K562 (cell line): Measurements from ENCODE around the gene PHLDB1. TPM values are rescaled to one million over a fixed set of nuclear protein-coding genes. Genes with fewer than 3 reads are reported as not detected.
A peak's percentile ranks its signal among the peaks of the same experiment; 100 is the strongest.

Source experiments
- BCOR ChIP-seq: fragments of 450-650 bp; IDR thresholded peaks from 2 replicates; pipeline ENCODE4 v1.6.1; 2016
- MYC ChIP-seq, 2 experiments: fragments of 250-450 bp in 1 of 2; sonication (Bioruptor Pico) in 1 of 2; IDR thresholded peaks; 2 replicates each; pipeline versions ENCODE4 v1.5.1 to v1.6.1; 2012 to 2021; ENCODE audit warnings: low read depth in 2 of 2, borderline replicate concordance in 1 of 2, improper control_type of control experiment in 1 of 2, low read length in 1 of 2, mild to moderate bottlenecking in 1 of 2, moderate library complexity in 1 of 2
- NCOA1 ChIP-seq: fragments of 450-650 bp; IDR thresholded peaks from 2 replicates; pipeline ENCODE4 v1.6.1; 2016; ENCODE audit warnings: low read depth
- SMARCA4 ChIP-seq: fragments of 450-650 bp; IDR thresholded peaks from 2 replicates; pipeline ENCODE4 v1.6.1; 2016
- ZFP30 ChIP-seq: fragments of 250-450 bp; sonication (Bioruptor Pico); IDR thresholded peaks from 2 replicates; pipeline ENCODE4 v1.8.0; 2022; ENCODE audit warnings: moderate library complexity, mild to moderate bottlenecking, inconsistent platforms, borderline replicate concordance
- ZNF217 ChIP-seq: sonication (generic); formaldehyde crosslinking; IDR thresholded peaks from 2 replicates; pipeline ENCODE4 v1.8.0; 2022; ENCODE audit warnings: mild to moderate bottlenecking, missing genetic modification reagents
- ZNF232 ChIP-seq: sonication (generic); formaldehyde crosslinking; IDR thresholded peaks from 2 replicates; pipeline ENCODE4 v1.8.0; 2022; ENCODE audit warnings: mild to moderate bottlenecking, missing genetic modification reagents
- ZNF384 ChIP-seq: IDR thresholded peaks from 2 replicates; pipeline ENCODE4 v1.6.1; 2012; ENCODE audit warnings: low read depth, low read length, improper control_type of control experiment
- polyA plus RNA-seq, 8 experiments: library from polyadenylated mRNA; depleted of rRNA in 4 of 8; stranded (reverse) in 5 of 8; unstranded in 3 of 8; fragments of >200 nt; fragmentation: Nextera tagmentation in 2 of 8; fragmentation: Illumina TruSeq in 1 of 8; extraction: Ambion mirVana in 2 of 8; extraction: Trizol in 1 of 8; gene quantifications; 2 replicates each; pipeline versions ENCODE4 v1.2.1 to v1.2.3, GENCODE V29; 2011 to 2014; ENCODE audit warnings: inconsistent platforms in 1 of 8, missing spikeins in 1 of 8
- total RNA-seq, 7 experiments: library from RNA; depleted of rRNA in 6 of 7; stranded (reverse); fragments of >200 nt in 6 of 7; fragmentation: Illumina TruSeq in 2 of 7; extraction: Trizol in 2 of 7; gene quantifications; 2 replicates each; pipeline versions ENCODE4 v1.2.1 to v1.2.3, GENCODE V29; 2011 to 2021; ENCODE audit warnings: low replicate concordance in 1 of 7
- TF ChIP-seq, protein P1 (sequence below): fragments of 450-650 bp; IDR thresholded peaks from 2 replicates; pipeline ENCODE4 v1.6.1; 2017; ENCODE audit warnings: antibody characterized with exemption, mild to moderate bottlenecking
- TF ChIP-seq, protein P2 (sequence below): fragments of 250-450 bp; sonication (Bioruptor Pico); IDR thresholded peaks from 2 replicates; pipeline ENCODE4 v1.4.0; 2020
- TF ChIP-seq, protein P3 (sequence below): fragments of 450-650 bp; formaldehyde crosslinking; conservative IDR thresholded peaks from 2 replicates; pipeline ENCODE4 v1.4.0; 2022; ENCODE audit warnings: mild to moderate bottlenecking, missing genetic modification characterization
- TF ChIP-seq, protein P4 (sequence below): fragments of 200-400 bp; formaldehyde crosslinking; IDR thresholded peaks from 2 replicates; pipeline ENCODE4 v1.6.1; 2017; ENCODE audit warnings: mild to moderate bottlenecking, low read depth, low read length, moderate library complexity

The PHLDB1 gene
- total and polyA plus RNA-seq, 9 of the 15 experiments (the other 6 are each of a cell fraction or from before 2014, with no cell fraction given) = 2.0 to 28.7 (median 16.2) TPM

DNA sequence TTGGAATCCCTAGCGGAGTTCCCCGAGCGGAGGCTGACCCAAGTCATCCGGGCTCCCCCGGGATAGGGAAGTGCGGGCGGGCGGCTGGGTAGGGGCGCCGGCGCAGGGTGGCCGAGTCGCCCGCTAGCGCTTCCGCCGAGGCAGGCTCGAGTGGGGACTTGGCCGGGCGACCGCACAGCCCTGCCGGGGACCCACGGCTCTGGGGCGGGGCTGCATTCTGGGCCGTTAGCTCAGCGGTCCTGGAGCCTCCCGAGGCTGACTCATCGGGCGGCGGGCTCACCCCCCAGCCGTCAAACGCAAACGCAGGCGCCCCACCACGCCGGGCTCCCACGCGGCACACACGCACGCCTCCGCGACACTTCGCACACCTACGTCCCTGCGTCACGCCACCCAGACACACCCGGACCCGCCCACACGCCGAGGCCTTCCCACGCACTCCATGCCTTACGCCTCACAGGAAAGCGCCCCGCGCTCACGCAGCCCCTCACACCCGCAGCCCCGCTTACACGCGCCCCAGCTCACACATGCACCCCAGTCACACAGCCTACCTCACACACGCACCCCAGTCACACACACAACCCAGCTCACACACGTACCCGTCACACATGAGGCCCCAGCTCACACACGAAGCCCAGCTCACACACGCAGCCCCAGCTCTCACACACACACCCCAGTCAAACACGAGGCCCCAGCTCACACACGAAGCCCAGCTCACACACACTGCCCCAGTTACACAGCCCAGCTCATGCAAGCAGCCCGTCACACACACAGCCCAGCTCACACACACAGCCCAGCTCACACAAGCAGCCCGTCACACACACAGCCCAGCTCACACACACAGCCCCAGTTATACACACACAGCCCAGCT lies 1.2 kb downstream of the PHLDB1 start (continued):
- TF ChIP-seq ZNF217 (CRISPR knock-in tag) (no peak), ZNF384 (no peak), BCOR (peak; percentile 60), ZNF232 (CRISPR knock-in tag) (0 out of 2 replicates have a peak, but pooled peaks have one; percentile 16), ZFP30 (CRISPR knock-in tag) (no peak), MYC (IDR thresholded peaks at IDR 0.05; ENCODE audit: low read depth, low read length) (peak; percentile 81), MYC (CRISPR knock-in tag; IDR thresholded peaks at IDR 0.05; ENCODE audit: borderline replicate concordance, low read depth) (0 out of 2 replicates have a peak, but pooled peaks have one; percentile 2), SMARCA4 (0 out of 2 replicates have a peak, but pooled peaks have one; percentile 49), NCOA1 (peak; percentile 45; the same call in 1 of the 2 replicates)
- TF ChIP-seq, protein P1, sequence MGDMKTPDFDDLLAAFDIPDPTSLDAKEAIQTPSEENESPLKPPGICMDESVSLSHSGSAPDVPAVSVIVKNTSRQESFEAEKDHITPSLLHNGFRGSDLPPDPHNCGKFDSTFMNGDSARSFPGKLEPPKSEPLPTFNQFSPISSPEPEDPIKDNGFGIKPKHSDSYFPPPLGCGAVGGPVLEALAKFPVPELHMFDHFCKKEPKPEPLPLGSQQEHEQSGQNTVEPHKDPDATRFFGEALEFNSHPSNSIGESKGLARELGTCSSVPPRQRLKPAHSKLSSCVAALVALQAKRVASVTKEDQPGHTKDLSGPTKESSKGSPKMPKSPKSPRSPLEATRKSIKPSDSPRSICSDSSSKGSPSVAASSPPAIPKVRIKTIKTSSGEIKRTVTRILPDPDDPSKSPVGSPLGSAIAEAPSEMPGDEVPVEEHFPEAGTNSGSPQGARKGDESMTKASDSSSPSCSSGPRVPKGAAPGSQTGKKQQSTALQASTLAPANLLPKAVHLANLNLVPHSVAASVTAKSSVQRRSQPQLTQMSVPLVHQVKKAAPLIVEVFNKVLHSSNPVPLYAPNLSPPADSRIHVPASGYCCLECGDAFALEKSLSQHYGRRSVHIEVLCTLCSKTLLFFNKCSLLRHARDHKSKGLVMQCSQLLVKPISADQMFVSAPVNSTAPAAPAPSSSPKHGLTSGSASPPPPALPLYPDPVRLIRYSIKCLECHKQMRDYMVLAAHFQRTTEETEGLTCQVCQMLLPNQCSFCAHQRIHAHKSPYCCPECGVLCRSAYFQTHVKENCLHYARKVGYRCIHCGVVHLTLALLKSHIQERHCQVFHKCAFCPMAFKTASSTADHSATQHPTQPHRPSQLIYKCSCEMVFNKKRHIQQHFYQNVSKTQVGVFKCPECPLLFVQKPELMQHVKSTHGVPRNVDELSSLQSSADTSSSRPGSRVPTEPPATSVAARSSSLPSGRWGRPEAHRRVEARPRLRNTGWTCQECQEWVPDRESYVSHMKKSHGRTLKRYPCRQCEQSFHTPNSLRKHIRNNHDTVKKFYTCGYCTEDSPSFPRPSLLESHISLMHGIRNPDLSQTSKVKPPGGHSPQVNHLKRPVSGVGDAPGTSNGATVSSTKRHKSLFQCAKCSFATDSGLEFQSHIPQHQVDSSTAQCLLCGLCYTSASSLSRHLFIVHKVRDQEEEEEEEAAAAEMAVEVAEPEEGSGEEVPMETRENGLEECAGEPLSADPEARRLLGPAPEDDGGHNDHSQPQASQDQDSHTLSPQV = peak; percentile 94
- TF ChIP-seq, protein P2, sequence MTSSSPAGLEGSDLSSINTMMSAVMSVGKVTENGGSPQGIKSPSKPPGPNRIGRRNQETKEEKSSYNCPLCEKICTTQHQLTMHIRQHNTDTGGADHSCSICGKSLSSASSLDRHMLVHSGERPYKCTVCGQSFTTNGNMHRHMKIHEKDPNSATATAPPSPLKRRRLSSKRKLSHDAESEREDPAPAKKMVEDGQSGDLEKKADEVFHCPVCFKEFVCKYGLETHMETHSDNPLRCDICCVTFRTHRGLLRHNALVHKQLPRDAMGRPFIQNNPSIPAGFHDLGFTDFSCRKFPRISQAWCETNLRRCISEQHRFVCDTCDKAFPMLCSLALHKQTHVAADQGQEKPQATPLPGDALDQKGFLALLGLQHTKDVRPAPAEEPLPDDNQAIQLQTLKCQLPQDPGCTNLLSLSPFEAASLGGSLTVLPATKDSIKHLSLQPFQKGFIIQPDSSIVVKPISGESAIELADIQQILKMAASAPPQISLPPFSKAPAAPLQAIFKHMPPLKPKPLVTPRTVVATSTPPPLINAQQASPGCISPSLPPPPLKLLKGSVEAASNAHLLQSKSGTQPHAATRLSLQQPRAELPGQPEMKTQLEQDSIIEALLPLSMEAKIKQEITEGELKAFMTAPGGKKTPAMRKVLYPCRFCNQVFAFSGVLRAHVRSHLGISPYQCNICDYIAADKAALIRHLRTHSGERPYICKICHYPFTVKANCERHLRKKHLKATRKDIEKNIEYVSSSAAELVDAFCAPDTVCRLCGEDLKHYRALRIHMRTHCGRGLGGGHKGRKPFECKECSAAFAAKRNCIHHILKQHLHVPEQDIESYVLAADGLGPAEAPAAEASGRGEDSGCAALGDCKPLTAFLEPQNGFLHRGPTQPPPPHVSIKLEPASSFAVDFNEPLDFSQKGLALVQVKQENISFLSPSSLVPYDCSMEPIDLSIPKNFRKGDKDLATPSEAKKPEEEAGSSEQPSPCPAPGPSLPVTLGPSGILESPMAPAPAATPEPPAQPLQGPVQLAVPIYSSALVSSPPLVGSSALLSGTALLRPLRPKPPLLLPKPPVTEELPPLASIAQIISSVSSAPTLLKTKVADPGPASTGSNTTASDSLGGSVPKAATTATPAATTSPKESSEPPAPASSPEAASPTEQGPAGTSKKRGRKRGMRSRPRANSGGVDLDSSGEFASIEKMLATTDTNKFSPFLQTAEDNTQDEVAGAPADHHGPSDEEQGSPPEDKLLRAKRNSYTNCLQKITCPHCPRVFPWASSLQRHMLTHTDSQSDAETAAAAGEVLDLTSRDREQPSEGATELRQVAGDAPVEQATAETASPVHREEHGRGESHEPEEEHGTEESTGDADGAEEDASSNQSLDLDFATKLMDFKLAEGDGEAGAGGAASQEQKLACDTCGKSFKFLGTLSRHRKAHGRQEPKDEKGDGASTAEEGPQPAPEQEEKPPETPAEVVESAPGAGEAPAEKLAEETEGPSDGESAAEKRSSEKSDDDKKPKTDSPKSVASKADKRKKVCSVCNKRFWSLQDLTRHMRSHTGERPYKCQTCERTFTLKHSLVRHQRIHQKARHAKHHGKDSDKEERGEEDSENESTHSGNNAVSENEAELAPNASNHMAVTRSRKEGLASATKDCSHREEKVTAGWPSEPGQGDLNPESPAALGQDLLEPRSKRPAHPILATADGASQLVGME (CRISPR knock-in tag) = peak; percentile 75; the same call in 1 of the 2 replicates
- TF ChIP-seq, protein P3, sequence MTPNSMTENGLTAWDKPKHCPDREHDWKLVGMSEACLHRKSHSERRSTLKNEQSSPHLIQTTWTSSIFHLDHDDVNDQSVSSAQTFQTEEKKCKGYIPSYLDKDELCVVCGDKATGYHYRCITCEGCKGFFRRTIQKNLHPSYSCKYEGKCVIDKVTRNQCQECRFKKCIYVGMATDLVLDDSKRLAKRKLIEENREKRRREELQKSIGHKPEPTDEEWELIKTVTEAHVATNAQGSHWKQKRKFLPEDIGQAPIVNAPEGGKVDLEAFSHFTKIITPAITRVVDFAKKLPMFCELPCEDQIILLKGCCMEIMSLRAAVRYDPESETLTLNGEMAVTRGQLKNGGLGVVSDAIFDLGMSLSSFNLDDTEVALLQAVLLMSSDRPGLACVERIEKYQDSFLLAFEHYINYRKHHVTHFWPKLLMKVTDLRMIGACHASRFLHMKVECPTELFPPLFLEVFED (CRISPR knock-in tag) = peak; percentile 63; the same call in 1 of the 2 replicates
- TF ChIP-seq, protein P4, sequence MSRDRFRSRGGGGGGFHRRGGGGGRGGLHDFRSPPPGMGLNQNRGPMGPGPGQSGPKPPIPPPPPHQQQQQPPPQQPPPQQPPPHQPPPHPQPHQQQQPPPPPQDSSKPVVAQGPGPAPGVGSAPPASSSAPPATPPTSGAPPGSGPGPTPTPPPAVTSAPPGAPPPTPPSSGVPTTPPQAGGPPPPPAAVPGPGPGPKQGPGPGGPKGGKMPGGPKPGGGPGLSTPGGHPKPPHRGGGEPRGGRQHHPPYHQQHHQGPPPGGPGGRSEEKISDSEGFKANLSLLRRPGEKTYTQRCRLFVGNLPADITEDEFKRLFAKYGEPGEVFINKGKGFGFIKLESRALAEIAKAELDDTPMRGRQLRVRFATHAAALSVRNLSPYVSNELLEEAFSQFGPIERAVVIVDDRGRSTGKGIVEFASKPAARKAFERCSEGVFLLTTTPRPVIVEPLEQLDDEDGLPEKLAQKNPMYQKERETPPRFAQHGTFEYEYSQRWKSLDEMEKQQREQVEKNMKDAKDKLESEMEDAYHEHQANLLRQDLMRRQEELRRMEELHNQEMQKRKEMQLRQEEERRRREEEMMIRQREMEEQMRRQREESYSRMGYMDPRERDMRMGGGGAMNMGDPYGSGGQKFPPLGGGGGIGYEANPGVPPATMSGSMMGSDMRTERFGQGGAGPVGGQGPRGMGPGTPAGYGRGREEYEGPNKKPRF = no peak
